K562 (cell line): ENCODE measurements around the gene AACS. TPM values are rescaled to one million over a fixed set of nuclear protein-coding genes. Genes with fewer than 3 reads are reported as not detected.

ENCODE experiments used
- JUND ChIP-seq, 2 experiments: IDR thresholded peaks; 2 replicates in 1 of 2; 3 replicates in 1 of 2; pipeline ENCODE4 v1.6.1; 2011; ENCODE audit warnings: borderline replicate concordance in 2 of 2, low read depth in 2 of 2, low read length in 2 of 2, improper control_type of control experiment in 1 of 2, missing biosample characterization in 1 of 2, missing genetic modification characterization in 1 of 2, missing genetic modification reagents in 1 of 2
- KDM1A ChIP-seq, 2 experiments: fragments of 450-650 bp; IDR thresholded peaks; 2 replicates each; pipeline ENCODE4 v1.6.1; 2016; ENCODE audit warnings: mild to moderate bottlenecking in 2 of 2
- MITF ChIP-seq: IDR thresholded peaks from 2 replicates; pipeline ENCODE4 v1.6.1; 2014; ENCODE audit warnings: antibody characterized with exemption
- MYBL2 ChIP-seq, 2 experiments: fragments of 450-650 bp in 1 of 2; sonication (generic) in 1 of 2; formaldehyde crosslinking in 1 of 2; IDR thresholded peaks; 2 replicates each; pipeline versions ENCODE4 v1.6.1 to v1.8.1; 2017 to 2022; ENCODE audit warnings: borderline replicate concordance in 1 of 2, inconsistent platforms in 1 of 2, low read depth in 1 of 2, mild to moderate bottlenecking in 1 of 2, missing genetic modification reagents in 1 of 2, moderate library complexity in 1 of 2
- PRMT5 ChIP-seq: sonication (generic); formaldehyde crosslinking; IDR thresholded peaks from 2 replicates; pipeline ENCODE4 v1.5.0; 2020; ENCODE audit warnings: missing genetic modification reagents
- SMC3 ChIP-seq: conservative IDR thresholded peaks from 2 replicates; pipeline ENCODE4 v1.6.1; 2011; ENCODE audit warnings: low read depth, low read length, improper control_type of control experiment; ENCODE audit not compliant: insufficient read depth
- TCF7 ChIP-seq: sonication (generic); IDR thresholded peaks from 2 replicates; pipeline ENCODE4 v1.6.1; 2016; ENCODE audit warnings: antibody characterized with exemption, borderline replicate concordance
- ZNF140 ChIP-seq: fragments of 250-450 bp; sonication (Bioruptor Pico); IDR thresholded peaks from 2 replicates; pipeline ENCODE4 v1.8.0; 2021; ENCODE audit warnings: moderate library complexity, mild to moderate bottlenecking, inconsistent platforms
- ZNF609 ChIP-seq: sonication (generic); formaldehyde crosslinking; IDR thresholded peaks from 2 replicates; pipeline ENCODE4 v1.8.1; 2023; ENCODE audit warnings: missing genetic modification reagents, mild to moderate bottlenecking, borderline replicate concordance
- polyA plus RNA-seq, 8 experiments: library from polyadenylated mRNA; depleted of rRNA in 4 of 8; stranded (reverse) in 5 of 8; unstranded in 3 of 8; fragments of >200 nt; fragmentation: Nextera tagmentation in 2 of 8; fragmentation: Illumina TruSeq in 1 of 8; extraction: Ambion mirVana in 2 of 8; extraction: Trizol in 1 of 8; gene quantifications; 2 replicates each; pipeline versions ENCODE4 v1.2.1 to v1.2.3, GENCODE V29; 2011 to 2014; ENCODE audit warnings: inconsistent platforms in 1 of 8, missing spikeins in 1 of 8
- total RNA-seq, 7 experiments: library from RNA; depleted of rRNA in 6 of 7; stranded (reverse); fragments of >200 nt in 6 of 7; fragmentation: Illumina TruSeq in 2 of 7; extraction: Trizol in 2 of 7; gene quantifications; 2 replicates each; pipeline versions ENCODE4 v1.2.1 to v1.2.3, GENCODE V29; 2011 to 2021; ENCODE audit warnings: low replicate concordance in 1 of 7
- TF ChIP-seq, protein P1 (sequence below), 3 experiments: IDR thresholded peaks in 2 of 3; conservative IDR thresholded peaks in 1 of 3; 2 replicates each; pipeline ENCODE4 v1.5.1; 2011 to 2012; ENCODE audit warnings: low read length in 3 of 3, mild to moderate bottlenecking in 3 of 3, control low read depth in 2 of 3, improper control_type of control experiment in 1 of 3, inconsistent platforms in 1 of 3, low read depth in 1 of 3, mixed read lengths in 1 of 3, moderate library complexity in 1 of 3; ENCODE audit not compliant: insufficient read depth in 2 of 3
- TF ChIP-seq, protein P2 (sequence below): fragments of 200-800 bp; sonication (Bioruptor generic); IDR thresholded peaks from 2 replicates; pipeline ENCODE4 v1.6.1; 2017; ENCODE audit warnings: missing genetic modification characterization, missing compliant biosample characterization

Gene AACS
- total and polyA plus RNA-seq, 9 of the 15 experiments (the other 6 are each of a cell fraction or from before 2014, with no cell fraction given), result 2.4 to 13.0 (median 6.0) TPM

GRCh38 chr12:125183187-125184067, 118.2 kb downstream of the AACS start (continued):
- TF ChIP-seq, protein P1, sequence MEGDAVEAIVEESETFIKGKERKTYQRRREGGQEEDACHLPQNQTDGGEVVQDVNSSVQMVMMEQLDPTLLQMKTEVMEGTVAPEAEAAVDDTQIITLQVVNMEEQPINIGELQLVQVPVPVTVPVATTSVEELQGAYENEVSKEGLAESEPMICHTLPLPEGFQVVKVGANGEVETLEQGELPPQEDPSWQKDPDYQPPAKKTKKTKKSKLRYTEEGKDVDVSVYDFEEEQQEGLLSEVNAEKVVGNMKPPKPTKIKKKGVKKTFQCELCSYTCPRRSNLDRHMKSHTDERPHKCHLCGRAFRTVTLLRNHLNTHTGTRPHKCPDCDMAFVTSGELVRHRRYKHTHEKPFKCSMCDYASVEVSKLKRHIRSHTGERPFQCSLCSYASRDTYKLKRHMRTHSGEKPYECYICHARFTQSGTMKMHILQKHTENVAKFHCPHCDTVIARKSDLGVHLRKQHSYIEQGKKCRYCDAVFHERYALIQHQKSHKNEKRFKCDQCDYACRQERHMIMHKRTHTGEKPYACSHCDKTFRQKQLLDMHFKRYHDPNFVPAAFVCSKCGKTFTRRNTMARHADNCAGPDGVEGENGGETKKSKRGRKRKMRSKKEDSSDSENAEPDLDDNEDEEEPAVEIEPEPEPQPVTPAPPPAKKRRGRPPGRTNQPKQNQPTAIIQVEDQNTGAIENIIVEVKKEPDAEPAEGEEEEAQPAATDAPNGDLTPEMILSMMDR (IDR thresholded peaks at IDR 0.05 in 2 of 3, conservative IDR thresholded peaks at IDR 0.05 in 1 of 3; ENCODE audit: insufficient read depth in 2 of 3, low read depth in 1 of 3, low read length in 3 of 3), result peak; percentile 95 to 97 (median 96)
- no peak for TF ChIP-seq PRMT5 (CRISPR knock-in tag)
- peak; percentile 38; the same call in 1 of the 2 replicates for TF ChIP-seq JUND (IDR thresholded peaks at IDR 0.05; ENCODE audit: borderline replicate concordance, low read depth, low read length)
- no peak for TF ChIP-seq JUND (tag; IDR thresholded peaks at IDR 0.05; ENCODE audit: borderline replicate concordance, low read depth, low read length)
- TF ChIP-seq, protein P2, sequence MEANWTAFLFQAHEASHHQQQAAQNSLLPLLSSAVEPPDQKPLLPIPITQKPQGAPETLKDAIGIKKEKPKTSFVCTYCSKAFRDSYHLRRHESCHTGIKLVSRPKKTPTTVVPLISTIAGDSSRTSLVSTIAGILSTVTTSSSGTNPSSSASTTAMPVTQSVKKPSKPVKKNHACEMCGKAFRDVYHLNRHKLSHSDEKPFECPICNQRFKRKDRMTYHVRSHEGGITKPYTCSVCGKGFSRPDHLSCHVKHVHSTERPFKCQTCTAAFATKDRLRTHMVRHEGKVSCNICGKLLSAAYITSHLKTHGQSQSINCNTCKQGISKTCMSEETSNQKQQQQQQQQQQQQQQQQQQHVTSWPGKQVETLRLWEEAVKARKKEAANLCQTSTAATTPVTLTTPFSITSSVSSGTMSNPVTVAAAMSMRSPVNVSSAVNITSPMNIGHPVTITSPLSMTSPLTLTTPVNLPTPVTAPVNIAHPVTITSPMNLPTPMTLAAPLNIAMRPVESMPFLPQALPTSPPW, result peak; percentile 45; the same call in 1 of the 2 replicates
- no peak for TF ChIP-seq KDM1A (IDR thresholded peaks at IDR 0.05)
- no peak for TF ChIP-seq MYBL2 (IDR thresholded peaks at IDR 0.05; ENCODE audit: low read depth)
- no peak for TF ChIP-seq MYBL2 (CRISPR knock-in tag; IDR thresholded peaks at IDR 0.05; ENCODE audit: borderline replicate concordance)
- TF ChIP-seq ZNF140 (CRISPR knock-in tag), result no peak
- peak; percentile 50; the same call in 1 of the 2 replicates for TF ChIP-seq MITF
- TF ChIP-seq SMC3, result peak; percentile 90
- TF ChIP-seq TCF7, result no peak
- TF ChIP-seq ZNF609 (CRISPR knock-in tag), result no peak
